HCT116 (cell line): Measurements from ENCODE around the gene TBC1D2. TPM values are rescaled to one million over a fixed set of nuclear protein-coding genes. Genes with fewer than 3 reads are reported as not detected.

Experiments used
- ATAC-seq: fragments of 200-7000 bp; cut with Tn5 transposase; 2 replicates; pipeline ENCODE4 v1.9.1; 2020; ENCODE audit warnings: mild to moderate bottlenecking, moderate library complexity
- BruUV-seq: library from RNA; stranded (reverse); fragments of 400-500 nt; replicated peaks from 2 replicates; lab custom pipeline; 2021; lab: Mats Ljungman, UMichigan
- CTCF ChIA-PET: fragments of 300-600 bp; sonication (Branson Sonifier 250); formaldehyde crosslinking; loops from one replicate; lab custom pipeline; 2021; ENCODE audit warnings: antibody characterized with exemption; lab: Charles Lee
- POLR2A ChIA-PET: fragments of 300-600, 350-600 bp; sonication (Branson Sonifier 250); formaldehyde crosslinking; loops from one replicate; lab custom pipeline; 2021; ENCODE audit warnings: antibody characterized with exemption; lab: Charles Lee
- RAD21 ChIA-PET, 2 experiments: fragments of 300-600 bp; sonication (Branson Sonifier 250); formaldehyde crosslinking; loops; one replicate each; lab custom pipeline; 2023; ENCODE audit warnings: low total read pairs in 2 of 2; ENCODE audit not compliant: uncharacterized antibody in 2 of 2, unreplicated experiment in 2 of 2, low non-redundant PET in 1 of 2; lab: Charles Lee
- DNase-seq: peaks from one replicate; pipeline ENCODE4 v3.0.0-alpha.2; 2010; ENCODE audit warnings: low read depth, low spot score
- H2AFZ ChIP-seq: fragments of 200-600 bp; shearing (Covaris generic), sonication (generic); 2 replicates; pipeline ENCODE4 v1.6.1; 2017; ENCODE audit warnings: low read depth, mixed run types, mixed read lengths, antibody characterized with exemption, low read length; ENCODE audit not compliant: poor library complexity, severe bottlenecking
- H3K27ac ChIP-seq: 2 replicates; pipeline ENCODE4 v1.5.1; 2012; ENCODE audit warnings: low read depth, low read length
- H3K27me3 ChIP-seq: fragments of 200-600 bp; sonication (generic); 2 replicates; pipeline ENCODE4 v1.6.1; 2016; ENCODE audit warnings: mixed run types, low read length, mixed read lengths; ENCODE audit not compliant: insufficient read depth
- H3K36me3 ChIP-seq, 2 experiments: fragments of 200-500 bp in 1 of 2; fragments of 200-600 bp in 1 of 2; sonication (Bioruptor generic) in 1 of 2; sonication (generic) in 1 of 2; 2 replicates each; pipeline versions ENCODE4 v1.5.1 to v1.6.1; 2014 to 2016; ENCODE audit warnings: low read length in 2 of 2, inconsistent platforms in 1 of 2, mixed read lengths in 1 of 2, mixed run types in 1 of 2; ENCODE audit not compliant: insufficient read depth in 2 of 2, control insufficient read depth in 1 of 2
- H3K4me1 ChIP-seq, 2 experiments: fragments of 200-600 bp in 1 of 2; sonication (generic) in 1 of 2; 2 replicates each; pipeline versions ENCODE4 v1.5.1 to v1.6.1; 2012 to 2017; ENCODE audit warnings: low read length in 2 of 2, inconsistent platforms in 1 of 2, mild to moderate bottlenecking in 1 of 2, mixed read lengths in 1 of 2, mixed run types in 1 of 2, moderate library complexity in 1 of 2; ENCODE audit not compliant: insufficient read depth in 2 of 2, control insufficient read depth in 1 of 2
- H3K4me2 ChIP-seq: fragments of 200-600 bp; sonication (generic); 2 replicates; pipeline ENCODE4 v1.6.1; 2017; ENCODE audit warnings: mixed run types, low read length, mixed read lengths
- H3K4me3 ChIP-seq, 2 experiments: fragments of 200-600 bp in 1 of 2; sonication (generic) in 1 of 2; replicated peaks in 1 of 2; 2 replicates each; pipeline ENCODE4 v1.5.1; 2011 to 2016; ENCODE audit warnings: low read length in 2 of 2, control low read depth in 1 of 2, low read depth in 1 of 2, mild to moderate bottlenecking in 1 of 2, mixed read lengths in 1 of 2, mixed run types in 1 of 2
- H3K79me2 ChIP-seq: fragments of 200-600 bp; sonication (generic); 2 replicates; pipeline ENCODE4 v1.6.1; 2017; ENCODE audit warnings: mild to moderate bottlenecking, mixed run types, low read length, moderate library complexity, mixed read lengths; ENCODE audit not compliant: insufficient read depth
- H3K9ac ChIP-seq: fragments of 200-600 bp; sonication (generic); 2 replicates; pipeline ENCODE4 v1.6.1; 2016; ENCODE audit warnings: low read length, mixed read lengths
- H3K9me2 ChIP-seq: fragments of 200-600 bp; sonication (generic), shearing (Covaris generic); 2 replicates; pipeline ENCODE4 v1.6.1; 2017; ENCODE audit warnings: mixed run types, mild to moderate bottlenecking, moderate library complexity; ENCODE audit not compliant: insufficient read depth
- H3K9me3 ChIP-seq, 2 experiments: fragments of 200-500 bp in 1 of 2; fragments of 200-600 bp in 1 of 2; sonication (Bioruptor generic) in 1 of 2; sonication (generic) in 1 of 2; 2 replicates each; pipeline ENCODE4 v1.6.1; 2014 to 2017; ENCODE audit warnings: low read length in 2 of 2, mixed read lengths in 2 of 2, inconsistent platforms in 1 of 2, low read depth in 1 of 2, mild to moderate bottlenecking in 1 of 2, mixed run types in 1 of 2, moderate library complexity in 1 of 2; ENCODE audit not compliant: control insufficient read depth in 1 of 2, insufficient read depth in 1 of 2
- H4K20me1 ChIP-seq: fragments of 200-600 bp; sonication (generic), shearing (Covaris generic); 2 replicates; pipeline ENCODE4 v1.6.1; 2017; ENCODE audit warnings: mixed run types, mild to moderate bottlenecking, moderate library complexity; ENCODE audit not compliant: insufficient read depth
- ELF1 ChIP-seq: IDR thresholded peaks from 2 replicates; pipeline ENCODE4 v1.6.1; 2012; ENCODE audit warnings: low read depth, borderline replicate concordance
- EZH2phosphoT487 ChIP-seq: fragments of 200-600 bp; IDR thresholded peaks from 2 replicates; pipeline ENCODE4 v1.6.1; 2018; ENCODE audit warnings: antibody characterized with exemption, borderline replicate concordance
- POLR2A ChIP-seq: IDR thresholded peaks from 2 replicates; pipeline ENCODE4 v1.7.0; 2011; ENCODE audit warnings: borderline replicate concordance; ENCODE audit not compliant: insufficient read depth, insufficient read length; ENCODE audit errors: extremely low read depth
- POLR2AphosphoS5 ChIP-seq: IDR thresholded peaks from 2 replicates; pipeline ENCODE4 v1.6.1; 2011; ENCODE audit warnings: mild to moderate bottlenecking, low read depth, low read length, moderate library complexity
- SIN3A ChIP-seq: IDR thresholded peaks from 2 replicates; pipeline ENCODE4 v1.6.1; 2012; ENCODE audit warnings: low read depth
- SRF ChIP-seq: IDR thresholded peaks from 2 replicates; pipeline ENCODE4 v1.6.1; 2012; ENCODE audit warnings: low read depth
- TCF7L2 ChIP-seq: IDR thresholded peaks from 2 replicates; pipeline ENCODE4 v1.7.0; 2011; ENCODE audit warnings: borderline replicate concordance, inconsistent platforms; ENCODE audit not compliant: insufficient read depth, insufficient read length; ENCODE audit errors: extremely low read depth
- YY1 ChIP-seq: IDR thresholded peaks from 2 replicates; pipeline ENCODE4 v1.6.1; 2011; ENCODE audit warnings: low read length, low read depth, moderate library complexity, mild to moderate bottlenecking; ENCODE audit not compliant: insufficient replicate concordance; ENCODE audit errors: extremely low read depth
- ZNF274 ChIP-seq: fragments of 200-500 bp; sonication (Bioruptor generic); IDR thresholded peaks from 2 replicates; pipeline ENCODE4 v1.6.1; 2014; ENCODE audit warnings: mild to moderate bottlenecking, low read depth, low read length, inconsistent platforms
- intact Hi-C: fragments of 100-400 bp; cut with micrococcal nuclease; formaldehyde crosslinking; loops from 2 replicates; pipeline ENCODE4 v1.10.0; 2022
- total RNA-seq: library from RNA; stranded (reverse); gene quantifications from one replicate; pipeline ENCODE4 v1.2.1, GENCODE V29; 2021; ENCODE audit not compliant: unreplicated experiment
- TF ChIP-seq, protein P1 (sequence below): IDR thresholded peaks from 2 replicates; pipeline ENCODE4 v1.6.1; 2011; ENCODE audit warnings: mild to moderate bottlenecking, low read length, moderate library complexity; ENCODE audit not compliant: insufficient replicate concordance; ENCODE audit errors: extremely low read depth
- TF ChIP-seq, protein P2 (sequence below), 3 experiments: fragments of 200-600 bp in 1 of 3; sonication (generic) in 1 of 3; IDR thresholded peaks in 2 of 3; conservative IDR thresholded peaks in 1 of 3; 2 replicates each; pipeline ENCODE4 v1.5.1; 2012 to 2017; ENCODE audit warnings: low read depth in 2 of 3, low read length in 2 of 3, antibody characterized with exemption in 1 of 3, borderline replicate concordance in 1 of 3, control low read depth in 1 of 3, mild to moderate bottlenecking in 1 of 3, mixed read lengths in 1 of 3, mixed run types in 1 of 3, moderate library complexity in 1 of 3; ENCODE audit not compliant: insufficient read depth in 1 of 3

The TBC1D2 gene
- total RNA-seq, 1 experiment from 2014 or later, result 9.8 TPM

DNA sequence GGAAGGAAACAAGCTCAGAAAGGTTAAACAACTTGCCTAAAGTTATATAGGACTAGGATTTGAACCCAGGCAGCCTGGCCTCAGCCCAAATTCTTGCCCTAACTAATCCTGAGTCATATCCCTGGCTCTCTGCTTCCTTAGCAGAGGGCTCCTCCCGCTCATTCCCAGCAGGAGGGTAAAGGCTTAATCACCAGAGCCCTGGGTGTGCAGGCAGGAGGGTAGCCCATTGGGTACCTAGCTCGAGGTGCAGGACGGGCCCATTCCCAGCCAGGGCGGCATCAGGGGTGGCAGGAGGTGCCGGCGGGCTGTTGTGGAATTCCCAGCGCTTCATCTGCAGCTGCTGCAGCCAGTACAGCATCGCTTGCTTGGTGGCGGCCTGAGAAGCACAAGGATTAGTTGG, 3.9 kb downstream of the TBC1D2 start:
- Histone ChIP-seq H3K9me2 (no peaks in the 10 kb centered on the region), H3K9ac (peak overlapping the region; percentile 59), H3K9me3 (no peaks in the 10 kb centered on the region), H3K79me2 (peaks cover 15% of the 10 kb centered on the region; the same call in 1 of the 2 replicates), H3K27ac (peak overlapping the region; percentile 63), H2AFZ (peak overlapping the region; percentile 76), H3K4me2 (peak overlapping the region; percentile 85), H3K4me1 (peaks cover 59 to 74% of the 10 kb centered on the region in 2 experiments), H4K20me1 (no peaks in the 10 kb centered on the region), H3K4me3 (peak overlapping the region in 1 of 2 experiments; percentile 8; a peak in 3 of 4 replicates), H3K27me3 (no peaks in the 10 kb centered on the region), H3K36me3 (no peaks in the 10 kb centered on the region)
- ChIA-PET RAD21 (no interaction called here), CTCF (interaction anchor here (2.1 kb wide), 1 partner anchor 10 kb away, joined by 7 read pairs; no protein-coding TSS in a partner anchor), POLR2A (no interaction called here)
- intact Hi-C loops, result no loop called here
- DNase-seq, result peak; percentile 73
- no TSS peak for BruUV-seq
- TF ChIP-seq TCF7L2, result no peak
- peak; percentile 32 for TF ChIP-seq YY1
- TF ChIP-seq POLR2AphosphoS5, result peak; percentile 53
- TF ChIP-seq EZH2phosphoT487, result no peak
- TF ChIP-seq, all 23 proteins: peak for 2
- peak; percentile 73 for ATAC-seq

DNA sequence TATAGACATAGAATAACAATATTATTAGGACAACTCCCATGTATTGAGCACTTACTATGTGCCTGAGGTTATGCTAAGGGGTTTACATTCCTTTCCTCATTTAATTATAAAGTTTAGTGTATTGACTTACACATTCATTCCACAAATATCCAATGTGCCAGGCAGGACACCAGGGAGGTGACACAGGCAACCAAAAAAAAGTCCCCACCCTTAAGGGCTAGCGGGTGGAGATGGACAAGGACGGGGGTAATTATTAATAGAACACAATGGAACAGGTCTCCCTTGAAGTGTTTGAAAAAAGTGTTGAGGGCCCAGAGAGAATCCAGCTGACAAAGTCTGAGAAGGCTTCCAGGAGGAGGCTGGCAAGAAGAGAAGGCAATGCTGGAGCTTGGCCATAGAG, 5.7 kb downstream of the TBC1D2 start:
- RAD21 ChIA-PET, result no interaction called here
- Histone ChIP-seq H2AFZ (no peak overlapping the region), H3K4me2 (peak overlapping the region; percentile 85), H3K79me2 (peaks cover 13% of the 10 kb centered on the region; the same call in 1 of the 2 replicates), H3K27me3 (no peaks in the 10 kb centered on the region), H3K4me1 (peaks cover 58 to 71% of the 10 kb centered on the region in 2 experiments), H3K36me3 (no peaks in the 10 kb centered on the region), H3K9ac (peak overlapping the region; percentile 27; the same call in 1 of the 2 replicates), H3K27ac (peak overlapping the region; percentile 63), H3K9me2 (no peaks in the 10 kb centered on the region), H4K20me1 (no peaks in the 10 kb centered on the region), H3K4me3 (no peak overlapping the region), H3K9me3 (no peaks in the 10 kb centered on the region)
- TF ChIP-seq, protein P1, sequence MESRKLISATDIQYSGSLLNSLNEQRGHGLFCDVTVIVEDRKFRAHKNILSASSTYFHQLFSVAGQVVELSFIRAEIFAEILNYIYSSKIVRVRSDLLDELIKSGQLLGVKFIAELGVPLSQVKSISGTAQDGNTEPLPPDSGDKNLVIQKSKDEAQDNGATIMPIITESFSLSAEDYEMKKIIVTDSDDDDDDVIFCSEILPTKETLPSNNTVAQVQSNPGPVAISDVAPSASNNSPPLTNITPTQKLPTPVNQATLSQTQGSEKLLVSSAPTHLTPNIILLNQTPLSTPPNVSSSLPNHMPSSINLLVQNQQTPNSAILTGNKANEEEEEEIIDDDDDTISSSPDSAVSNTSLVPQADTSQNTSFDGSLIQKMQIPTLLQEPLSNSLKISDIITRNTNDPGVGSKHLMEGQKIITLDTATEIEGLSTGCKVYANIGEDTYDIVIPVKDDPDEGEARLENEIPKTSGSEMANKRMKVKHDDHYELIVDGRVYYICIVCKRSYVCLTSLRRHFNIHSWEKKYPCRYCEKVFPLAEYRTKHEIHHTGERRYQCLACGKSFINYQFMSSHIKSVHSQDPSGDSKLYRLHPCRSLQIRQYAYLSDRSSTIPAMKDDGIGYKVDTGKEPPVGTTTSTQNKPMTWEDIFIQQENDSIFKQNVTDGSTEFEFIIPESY, result no peak
- TF ChIP-seq SIN3A, result no peak
- no peak for TF ChIP-seq ELF1
- TF ChIP-seq SRF, result no peak
- TF ChIP-seq, protein P2, sequence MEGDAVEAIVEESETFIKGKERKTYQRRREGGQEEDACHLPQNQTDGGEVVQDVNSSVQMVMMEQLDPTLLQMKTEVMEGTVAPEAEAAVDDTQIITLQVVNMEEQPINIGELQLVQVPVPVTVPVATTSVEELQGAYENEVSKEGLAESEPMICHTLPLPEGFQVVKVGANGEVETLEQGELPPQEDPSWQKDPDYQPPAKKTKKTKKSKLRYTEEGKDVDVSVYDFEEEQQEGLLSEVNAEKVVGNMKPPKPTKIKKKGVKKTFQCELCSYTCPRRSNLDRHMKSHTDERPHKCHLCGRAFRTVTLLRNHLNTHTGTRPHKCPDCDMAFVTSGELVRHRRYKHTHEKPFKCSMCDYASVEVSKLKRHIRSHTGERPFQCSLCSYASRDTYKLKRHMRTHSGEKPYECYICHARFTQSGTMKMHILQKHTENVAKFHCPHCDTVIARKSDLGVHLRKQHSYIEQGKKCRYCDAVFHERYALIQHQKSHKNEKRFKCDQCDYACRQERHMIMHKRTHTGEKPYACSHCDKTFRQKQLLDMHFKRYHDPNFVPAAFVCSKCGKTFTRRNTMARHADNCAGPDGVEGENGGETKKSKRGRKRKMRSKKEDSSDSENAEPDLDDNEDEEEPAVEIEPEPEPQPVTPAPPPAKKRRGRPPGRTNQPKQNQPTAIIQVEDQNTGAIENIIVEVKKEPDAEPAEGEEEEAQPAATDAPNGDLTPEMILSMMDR (IDR thresholded peaks at IDR 0.05 in 2 of 3, conservative IDR thresholded peaks at IDR 0.05 in 1 of 3; ENCODE audit: borderline replicate concordance in 1 of 3, insufficient read depth in 1 of 3, low read depth in 2 of 3, low read length in 2 of 3), result no peak
- TF ChIP-seq POLR2A, result no peak
- no peak for TF ChIP-seq ZNF274
- CTCF ChIA-PET, result interaction anchor here (2.1 kb wide), 1 partner anchor 8 kb away, joined by 7 read pairs; no protein-coding TSS in a partner anchor
- DNase-seq (no peak), ATAC-seq (no peak)
- POLR2A ChIA-PET, result no interaction called here
- intact Hi-C loops, result no loop called here
- BruUV-seq, result no TSS peak
